Suprapubic skin (tissue), 3 donors: ENCODE results near the gene PEMT.

Source experiments
- CTCF ChIP-seq, 2 donors: fragments of 200-600 bp in 1 of 2; fragments of 450-650 bp in 1 of 2; sonication (generic) in 1 of 2; IDR thresholded peaks; one replicate each; pipeline ENCODE4 v1.5.1; 2016 to 2019; ENCODE audit warnings: antibody characterized with exemption in 2 of 2, mild to moderate bottlenecking in 1 of 2, moderate library complexity in 1 of 2
- EP300 ChIP-seq: sonication (generic); formaldehyde crosslinking; IDR thresholded peaks from one replicate; pipeline ENCODE4 v1.6.1; 2017; ENCODE audit warnings: antibody characterized with exemption
- POLR2A ChIP-seq, 2 donors: fragments of 450-650 bp; IDR thresholded peaks; one replicate each; pipeline ENCODE4 v1.6.1; 2017; ENCODE audit warnings: antibody characterized with exemption in 2 of 2, mild to moderate bottlenecking in 2 of 2, moderate library complexity in 2 of 2

- no peak for TF ChIP-seq CTCF (IDR thresholded peaks at IDR 0.05)
- TF ChIP-seq POLR2A (IDR thresholded peaks at IDR 0.05), result no peak
- TF ChIP-seq EP300, result no peak
Measured at GRCh38 chr17:17467016-17467415, 124.5 kb downstream of the PEMT start.
